OCI-LY3 (cell line): ENCODE measurements around the gene BUD23.

ENCODE experiments used
- H2AFZ ChIP-seq: fragments of 200-600, 300-600 bp; shearing (Covaris generic); 2 replicates; pipeline ENCODE4 v1.6.0; 2014; ENCODE audit warnings: antibody characterized with exemption, low read depth, low read length
- H3K27ac ChIP-seq: fragments of 200-600, 300-600 bp; sonication (generic); 2 replicates; pipeline ENCODE4 v1.5.1; 2014; ENCODE audit warnings: mild to moderate bottlenecking, low read length, moderate library complexity, mixed read lengths
- H3K27me3 ChIP-seq: fragments of 200-600, 300-600 bp; sonication (generic); 2 replicates; pipeline ENCODE4 v1.6.1; 2014; ENCODE audit warnings: low read depth, low read length, mixed read lengths
- H3K36me3 ChIP-seq: fragments of 200-600, 300-600 bp; sonication (generic); replicated peaks from 2 replicates; pipeline ENCODE3; 2014; ENCODE audit warnings: low read depth, low read length, mixed read lengths
- H3K4me1 ChIP-seq: fragments of 300-600, 200-600 bp; sonication (generic); 2 replicates; pipeline ENCODE4 v1.6.1; 2014; ENCODE audit warnings: low read length, mixed read lengths
- H3K4me2 ChIP-seq: fragments of 200-600, 300-600 bp; sonication (generic); 2 replicates; pipeline ENCODE4 v1.6.1; 2014; ENCODE audit warnings: low read length, mixed read lengths
- H3K4me3 ChIP-seq: fragments of 300-600, 200-600 bp; sonication (generic); 2 replicates; pipeline ENCODE4 v1.5.1; 2014; ENCODE audit warnings: antibody characterized with exemption, mild to moderate bottlenecking, low read length, moderate library complexity
- H3K79me2 ChIP-seq: fragments of 300-600, 200-600 bp; shearing (Covaris generic); 2 replicates; pipeline ENCODE4 v1.6.1; 2014; ENCODE audit warnings: mild to moderate bottlenecking, low read length, mixed read lengths
- H3K9ac ChIP-seq: fragments of 300-600, 200-600 bp; shearing (Covaris generic); 2 replicates; pipeline ENCODE4 v1.6.0; 2014; ENCODE audit warnings: mild to moderate bottlenecking, low read length, moderate library complexity
- H3K9me3 ChIP-seq: fragments of 200-600, 300-600 bp; shearing (Covaris generic); 2 replicates; pipeline ENCODE4 v1.6.1; 2014; ENCODE audit warnings: low read length, mixed read lengths; ENCODE audit not compliant: insufficient read depth
- H4K20me1 ChIP-seq: fragments of 200-600, 300-600 bp; sonication (generic); 2 replicates; pipeline ENCODE4 v1.6.1; 2016; ENCODE audit warnings: low read length, mixed read lengths; ENCODE audit not compliant: insufficient read depth
- CTCF ChIP-seq: fragments of 200-600, 300-600 bp; sonication (generic); IDR thresholded peaks from 2 replicates; pipeline ENCODE4 v1.5.1; 2014; ENCODE audit warnings: antibody characterized with exemption, low read length, low read depth
- EZH2phosphoT487 ChIP-seq: fragments of 200-600 bp; shearing (Covaris generic); IDR thresholded peaks from 2 replicates; pipeline ENCODE4 v1.6.1; 2018; ENCODE audit warnings: antibody characterized with exemption, mixed run types, low read depth

BUD23 gene

GRCh38 chr7:73715648-73716317, 32.4 kb downstream of the BUD23 start:
- H3K27me3 ChIP-seq, result 0 out of 2 replicates have a peak, but pooled peaks cover 3% of the 10 kb centered on the region
- TF ChIP-seq EZH2phosphoT487, result no peak
- TF ChIP-seq CTCF, result no peak
- H3K27ac ChIP-seq, result no peak overlapping the region
- no peak overlapping the region for H3K4me2 ChIP-seq
- no peak overlapping the region for H3K9ac ChIP-seq
- H3K79me2 ChIP-seq, result peaks cover 5% of the 10 kb centered on the region; the same call in 1 of the 2 replicates
- H3K36me3 ChIP-seq, result no peaks in the 10 kb centered on the region
- no peaks in the 10 kb centered on the region for H3K9me3 ChIP-seq
- no peak overlapping the region for H3K4me3 ChIP-seq
- peaks cover 6% of the 10 kb centered on the region; the same call in 1 of the 2 replicates for H4K20me1 ChIP-seq
- H3K4me1 ChIP-seq, result peaks cover 11% of the 10 kb centered on the region
- H2AFZ ChIP-seq, result no peak overlapping the region

- H3K27me3 ChIP-seq, result 0 out of 2 replicates have a peak, but pooled peaks cover 3% of the 10 kb centered on the region
- TF ChIP-seq EZH2phosphoT487, result no peak
- TF ChIP-seq CTCF, result no peak
- no peak overlapping the region for H3K9ac ChIP-seq
- no peak overlapping the region for H3K4me2 ChIP-seq
- peaks cover 5% of the 10 kb centered on the region; the same call in 1 of the 2 replicates for H3K79me2 ChIP-seq
- no peaks in the 10 kb centered on the region for H3K36me3 ChIP-seq
- peaks cover 11% of the 10 kb centered on the region for H3K4me1 ChIP-seq
- H3K27ac ChIP-seq, result no peak overlapping the region
- no peak overlapping the region for H2AFZ ChIP-seq
- no peaks in the 10 kb centered on the region for H3K9me3 ChIP-seq
- peaks cover 6% of the 10 kb centered on the region; the same call in 1 of the 2 replicates for H4K20me1 ChIP-seq
- no peak overlapping the region for H3K4me3 ChIP-seq
Measured at GRCh38 chr7:73716318-73716890, 33.0 kb downstream of the BUD23 start.

GRCh38 chr7:73717025-73717807, 33.8 kb downstream of the BUD23 start:
- Histone ChIP-seq H4K20me1 (peaks cover 6% of the 10 kb centered on the region; the same call in 1 of the 2 replicates), H3K27ac (no peak overlapping the region), H3K4me3 (no peak overlapping the region)

More at GRCh38 chr7:73717025-73717807, 33.8 kb downstream of the BUD23 start:
- no peak overlapping the region for H2AFZ ChIP-seq
- no peak for TF ChIP-seq CTCF
- TF ChIP-seq EZH2phosphoT487, result no peak
- no peaks in the 10 kb centered on the region for H3K9me3 ChIP-seq
- peaks cover 5% of the 10 kb centered on the region; the same call in 1 of the 2 replicates for H3K79me2 ChIP-seq
- H3K4me1 ChIP-seq, result peaks cover 11% of the 10 kb centered on the region
- no peak overlapping the region for H3K9ac ChIP-seq
- H3K4me2 ChIP-seq, result no peak overlapping the region
- H3K36me3 ChIP-seq, result no peaks in the 10 kb centered on the region
- 0 out of 2 replicates have a peak, but pooled peaks cover 3% of the 10 kb centered on the region for H3K27me3 ChIP-seq
